Fibroblast of mammary gland (primary cell): ENCODE results near the gene ZBTB34.

Source experiments
- DNase-seq: peaks from one replicate; pipeline ENCODE4 v3.0.0-alpha.2; 2010; ENCODE audit warnings: low read depth
- H3K4me3 ChIP-seq: 2 replicates; pipeline ENCODE4 v1.5.1; 2011; ENCODE audit warnings: low read depth, mild to moderate bottlenecking, low read length, moderate library complexity; ENCODE audit not compliant: control insufficient read depth
- TF ChIP-seq, protein P1 (sequence below): conservative IDR thresholded peaks from 2 replicates; pipeline ENCODE4 v1.5.1; 2011; ENCODE audit warnings: low read depth, low read length, inconsistent platforms; ENCODE audit not compliant: control insufficient read depth, insufficient read depth

ZBTB34 gene

DNA sequence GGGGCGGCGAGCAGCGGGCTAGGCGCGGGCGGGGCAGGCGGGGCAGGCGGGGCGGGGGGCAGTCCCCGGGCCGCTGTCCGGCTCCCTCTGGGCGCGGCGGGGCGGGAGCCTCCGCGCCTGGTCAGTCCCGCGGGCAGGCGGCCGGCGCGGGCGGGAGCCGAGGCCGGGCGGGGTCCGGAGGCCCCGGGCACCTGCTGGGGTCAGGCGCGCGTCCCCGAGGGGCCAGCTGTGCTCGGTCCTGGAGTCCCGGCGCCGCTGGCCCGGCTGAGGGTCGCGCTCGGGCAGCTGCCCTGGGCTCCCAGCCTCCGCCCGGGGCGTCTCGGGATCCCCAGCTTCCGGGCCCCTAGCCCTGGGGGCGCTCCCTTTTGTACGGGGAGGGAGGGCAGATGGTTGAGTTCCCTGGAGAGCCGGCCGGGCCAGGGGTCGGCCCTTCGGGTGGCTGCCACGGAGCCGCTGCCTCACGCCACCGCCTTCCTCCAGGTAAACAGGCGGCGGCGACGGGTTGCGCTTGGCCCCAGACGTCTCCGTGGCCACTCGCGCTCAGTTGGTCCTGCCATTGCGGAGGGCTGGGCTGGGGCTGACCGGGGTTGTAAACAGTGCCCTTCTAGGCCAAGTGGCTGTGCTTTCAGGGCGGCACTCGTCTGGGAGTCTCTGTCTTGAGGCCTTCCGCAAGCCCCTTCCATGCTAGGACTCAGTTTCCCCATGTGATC is 473 bp downstream of the ZBTB34 start:
- TF ChIP-seq, protein P1, sequence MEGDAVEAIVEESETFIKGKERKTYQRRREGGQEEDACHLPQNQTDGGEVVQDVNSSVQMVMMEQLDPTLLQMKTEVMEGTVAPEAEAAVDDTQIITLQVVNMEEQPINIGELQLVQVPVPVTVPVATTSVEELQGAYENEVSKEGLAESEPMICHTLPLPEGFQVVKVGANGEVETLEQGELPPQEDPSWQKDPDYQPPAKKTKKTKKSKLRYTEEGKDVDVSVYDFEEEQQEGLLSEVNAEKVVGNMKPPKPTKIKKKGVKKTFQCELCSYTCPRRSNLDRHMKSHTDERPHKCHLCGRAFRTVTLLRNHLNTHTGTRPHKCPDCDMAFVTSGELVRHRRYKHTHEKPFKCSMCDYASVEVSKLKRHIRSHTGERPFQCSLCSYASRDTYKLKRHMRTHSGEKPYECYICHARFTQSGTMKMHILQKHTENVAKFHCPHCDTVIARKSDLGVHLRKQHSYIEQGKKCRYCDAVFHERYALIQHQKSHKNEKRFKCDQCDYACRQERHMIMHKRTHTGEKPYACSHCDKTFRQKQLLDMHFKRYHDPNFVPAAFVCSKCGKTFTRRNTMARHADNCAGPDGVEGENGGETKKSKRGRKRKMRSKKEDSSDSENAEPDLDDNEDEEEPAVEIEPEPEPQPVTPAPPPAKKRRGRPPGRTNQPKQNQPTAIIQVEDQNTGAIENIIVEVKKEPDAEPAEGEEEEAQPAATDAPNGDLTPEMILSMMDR: no peak
- no peak for DNase-seq
- peak overlapping the region; percentile 76 for H3K4me3 ChIP-seq

- peak; percentile 68 for DNase-seq
- peak overlapping the region; percentile 76 for H3K4me3 ChIP-seq
Observed at GRCh38 chr9:126861707-126862103, 1.3 kb downstream of the ZBTB34 start.

DNA sequence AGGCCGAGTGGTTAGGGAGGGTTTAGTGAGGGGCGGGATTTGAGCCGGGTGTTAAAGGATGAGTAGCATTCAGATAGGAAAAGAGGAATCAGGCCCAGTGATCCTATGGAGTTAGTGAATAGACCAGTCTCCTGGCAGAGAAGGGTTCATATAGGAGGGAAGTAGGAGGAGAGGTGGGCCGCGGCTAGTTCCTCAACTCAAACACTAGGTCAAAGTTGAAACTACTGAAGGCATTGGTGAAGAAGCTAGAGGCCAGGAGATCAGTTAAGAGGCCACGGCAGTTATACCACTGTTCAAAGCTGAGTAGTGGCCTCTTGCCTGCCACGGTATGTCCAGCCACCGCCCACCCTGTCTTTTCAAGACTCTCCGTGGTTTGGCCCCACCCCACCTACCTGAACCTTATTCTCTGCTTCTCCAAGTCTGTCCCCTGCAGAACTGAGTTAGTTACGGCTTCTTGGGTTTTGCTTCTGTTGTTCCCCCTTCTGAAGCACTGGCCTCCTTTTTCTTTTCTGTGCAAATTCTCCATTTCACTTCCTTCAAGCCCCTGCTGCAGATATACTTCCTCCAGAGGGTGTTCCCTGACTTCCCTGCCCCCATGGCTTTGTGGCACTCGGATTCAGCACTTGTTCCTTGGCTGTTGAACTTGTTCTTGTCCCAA is 1.8 kb downstream of the ZBTB34 start:
- H3K4me3 ChIP-seq: peak overlapping the region; percentile 76

More at GRCh38 chr9:126861707-126862103, 1.3 kb downstream of the ZBTB34 start:
- TF ChIP-seq, protein P1: no peak

GRCh38 chr9:126864771-126865170 is 4.3 kb downstream of the ZBTB34 start:
- TF ChIP-seq, protein P1: no peak
- no peak for DNase-seq
- H3K4me3 ChIP-seq: no peak overlapping the region

More for the DNA sequence above, 1.8 kb downstream of the ZBTB34 start:
- DNase-seq: no peak
- TF ChIP-seq, protein P1: no peak

DNA sequence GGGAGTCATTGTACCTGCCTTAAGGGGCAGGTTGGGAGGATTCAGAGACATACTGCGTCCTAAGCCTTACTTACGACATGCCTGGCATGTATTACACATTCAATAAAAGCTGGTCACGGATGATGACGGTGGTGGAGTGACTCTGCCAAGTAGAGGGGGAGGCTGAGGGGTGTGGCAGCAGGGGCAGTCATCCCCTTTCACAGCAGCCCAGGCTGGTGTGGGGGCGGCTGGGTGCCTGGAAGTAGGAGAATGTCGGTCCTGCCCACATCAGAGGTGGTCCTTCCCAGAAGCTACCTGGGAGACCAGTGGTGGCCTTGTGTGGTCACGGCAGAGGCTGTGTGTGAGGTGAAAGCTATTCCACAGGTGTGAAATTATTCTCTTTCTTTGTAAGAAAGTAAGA is 8.9 kb downstream of the ZBTB34 start:
- DNase-seq: peak; percentile 67
- TF ChIP-seq, protein P1: no peak
- no peak overlapping the region for H3K4me3 ChIP-seq

GRCh38 chr9:126872516-126872915 is 12.1 kb downstream of the ZBTB34 start:
- TF ChIP-seq, protein P1: no peak
- no peak for DNase-seq
- H3K4me3 ChIP-seq: no peak overlapping the region
